NCI-H1092 (cell line): Measurements from ENCODE around the gene NFE2.
A peak's percentile ranks its signal among the peaks of the same experiment; 100 is the strongest.
"Not testable (repeated sequence)": the region's sequence is repeated elsewhere in the genome, so short reads cannot be mapped to it uniquely, and the experiment has no call there.

Experiments used
- DNase-seq: peaks from one replicate; lab custom pipeline; 2025; lab: John Stamatoyannopoulos, UW

NFE2 gene

DNA sequence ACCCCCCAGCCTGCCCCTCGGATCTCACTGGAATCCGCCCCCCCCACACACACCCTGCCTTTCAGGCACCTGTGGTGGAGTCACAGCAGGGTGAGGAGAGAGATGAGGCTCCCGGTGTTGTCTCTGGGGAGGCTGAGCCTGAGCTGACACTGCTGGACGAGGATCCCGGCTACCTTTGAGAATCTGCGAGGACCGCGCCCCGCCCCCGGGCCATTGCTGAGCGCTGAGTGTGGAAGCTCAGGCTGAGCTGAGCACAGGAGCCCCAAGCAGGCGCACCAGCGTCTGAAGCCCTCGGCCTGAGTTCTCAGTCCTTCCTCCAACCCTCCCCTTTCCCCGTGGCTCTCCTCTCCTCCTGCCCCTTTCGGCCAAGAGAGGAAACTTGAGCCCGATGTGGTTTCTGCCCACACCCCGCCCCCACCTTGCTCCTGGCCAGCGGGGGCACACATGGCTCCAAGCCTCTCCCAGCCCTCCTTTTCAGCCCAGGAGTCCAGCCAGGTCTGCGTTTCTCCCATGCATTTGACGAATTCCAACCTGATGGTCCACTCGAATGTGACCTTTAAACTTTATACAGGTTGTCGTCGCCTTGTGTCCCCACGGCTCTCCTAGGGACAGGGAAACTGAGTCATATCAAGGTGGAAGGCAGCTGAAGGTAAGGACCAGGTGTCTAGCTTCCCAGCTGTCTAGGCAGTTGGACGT lies at the start of gene NFE2:
Gene NFE2, minus strand, starts transcription at position 284 of the 696 bp plus-strand sequence. CDS start 5,767 bp downstream, outside the sequence.
- DNase-seq, result peak; percentile 18

DNA sequence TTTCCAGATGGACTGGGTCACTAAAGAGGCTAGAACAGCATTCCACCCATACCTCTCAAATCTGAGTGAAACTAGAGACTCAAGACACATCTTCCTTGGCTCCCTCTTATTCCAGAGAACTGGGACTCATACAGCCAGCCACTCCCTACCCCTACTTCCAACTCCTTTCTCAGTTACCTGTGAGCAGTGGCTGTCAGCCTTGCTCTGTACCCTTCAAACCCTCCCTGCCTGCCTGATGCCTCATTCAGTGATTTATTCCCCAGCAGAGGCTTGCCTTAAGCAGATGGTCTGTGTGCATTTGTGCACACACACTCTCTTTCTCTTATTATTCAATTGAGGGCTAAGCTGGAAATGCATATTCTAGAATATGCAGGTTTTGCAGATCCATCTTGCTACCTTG lies 48.9 kb upstream of the NFE2 start:
- no peak for DNase-seq

DNA sequence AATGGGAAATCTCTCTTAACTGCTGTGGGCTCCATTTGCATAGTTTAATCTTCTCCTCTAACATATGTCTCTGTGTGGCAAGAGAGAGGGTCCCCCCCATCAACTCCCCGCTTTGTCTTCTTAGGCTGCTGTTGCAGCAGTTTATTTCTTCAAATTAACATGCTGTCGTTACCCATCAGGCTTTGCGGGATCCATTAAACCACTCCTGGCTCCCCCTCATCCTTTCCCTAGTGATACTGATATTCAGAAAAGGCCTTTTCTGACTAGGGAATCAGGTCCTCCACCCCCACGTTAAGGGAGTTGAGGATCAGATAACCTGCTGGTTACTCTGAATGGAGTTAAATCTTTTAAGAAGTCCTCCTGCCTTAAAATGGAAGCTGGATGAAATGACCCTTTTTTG lies 48.2 kb upstream of the NFE2 start:
- DNase-seq, result no peak

DNA sequence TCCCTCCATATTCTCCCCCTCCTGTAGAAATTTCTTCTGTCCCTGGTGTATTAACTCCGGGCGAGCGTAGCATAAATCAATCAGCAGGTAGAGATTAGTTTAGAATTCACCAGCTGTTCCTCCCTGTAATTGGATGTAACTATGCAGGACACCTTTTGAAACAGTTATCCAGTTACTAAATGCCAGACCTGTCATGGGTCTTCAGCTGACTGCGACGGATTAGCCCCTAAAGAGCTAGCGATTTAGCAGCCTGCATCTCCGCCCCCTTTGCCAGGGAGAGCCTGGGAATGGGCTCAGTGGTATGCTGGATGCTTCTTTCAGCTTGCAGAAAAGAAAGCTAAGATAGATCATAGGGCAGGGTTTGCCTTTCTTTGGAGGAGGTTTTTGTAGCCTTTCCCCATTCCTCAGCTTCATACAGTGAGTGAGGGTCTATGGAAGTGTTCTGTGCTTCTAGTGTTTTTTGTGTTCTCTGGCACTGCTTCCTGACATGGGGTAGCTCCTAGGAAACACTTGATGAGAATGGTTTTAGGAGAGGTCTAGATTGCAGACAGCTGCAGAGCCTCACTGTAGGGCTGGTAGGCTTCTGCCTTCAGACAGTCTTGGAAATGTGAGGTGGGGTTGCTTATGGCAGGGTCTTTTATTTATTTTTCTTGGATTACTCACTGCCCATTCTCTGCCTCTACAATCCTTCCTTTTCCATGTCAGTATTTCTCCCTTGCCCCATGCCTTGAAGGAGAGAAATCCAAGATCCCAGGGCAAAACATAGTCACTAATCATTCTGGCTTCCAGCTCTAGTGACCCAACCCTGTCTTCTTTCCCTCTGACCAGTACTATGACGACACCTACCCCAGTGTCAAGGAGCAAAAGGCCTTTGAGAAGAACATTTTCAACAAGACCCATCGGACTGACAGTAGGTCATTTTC lies 40.8 kb upstream of the NFE2 start:
- DNase-seq, result no peak

DNA sequence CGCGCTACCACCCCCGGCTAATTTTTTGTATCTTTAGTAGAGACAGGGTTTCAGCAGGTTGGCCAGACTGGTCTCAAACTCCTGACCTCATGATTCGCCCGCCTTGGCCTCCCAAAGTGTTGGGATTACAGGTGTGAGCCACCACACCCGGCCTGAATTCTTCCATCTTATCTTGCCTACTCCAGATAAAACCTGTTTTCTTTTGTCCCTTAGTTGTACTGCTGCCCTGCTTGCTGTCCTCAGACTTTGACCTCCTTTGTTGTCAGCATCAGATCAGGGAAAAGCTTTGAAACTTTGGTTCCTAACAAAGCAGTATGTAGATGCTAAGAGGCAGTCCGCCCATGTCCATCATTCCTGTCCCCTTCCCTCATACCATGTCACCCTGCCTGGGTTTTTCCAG lies 40.0 kb upstream of the NFE2 start:
- DNase-seq, result no peak

DNA sequence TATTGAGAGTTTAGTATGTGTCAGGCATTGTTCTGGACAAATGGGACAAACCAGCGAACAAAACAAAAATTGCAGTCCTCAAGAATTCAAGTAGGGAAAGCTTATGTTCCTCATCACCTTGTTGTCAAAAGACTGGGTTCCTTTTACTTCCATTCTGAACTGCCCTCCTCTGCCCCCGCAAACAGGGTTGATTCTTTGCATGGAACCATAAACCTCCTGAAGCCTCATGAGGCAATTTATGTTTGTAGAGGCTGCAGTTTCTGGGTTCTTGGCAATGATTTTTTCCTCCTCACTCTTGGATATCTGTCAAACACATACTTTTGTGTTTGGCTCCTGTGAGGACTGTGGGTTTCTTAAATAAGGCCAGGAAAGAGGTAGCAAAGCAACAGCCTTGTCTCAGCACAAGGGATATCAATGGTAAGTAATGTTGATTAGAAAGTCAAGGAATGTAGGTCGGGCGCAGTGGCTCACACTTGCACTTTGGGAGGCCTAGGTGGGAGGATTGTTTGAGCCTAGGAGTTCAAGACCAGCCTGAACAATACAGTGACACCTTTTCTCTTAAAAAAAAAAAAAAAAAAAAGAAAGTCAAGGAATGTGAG lies 38.0 kb upstream of the NFE2 start:
- no peak for DNase-seq

DNA sequence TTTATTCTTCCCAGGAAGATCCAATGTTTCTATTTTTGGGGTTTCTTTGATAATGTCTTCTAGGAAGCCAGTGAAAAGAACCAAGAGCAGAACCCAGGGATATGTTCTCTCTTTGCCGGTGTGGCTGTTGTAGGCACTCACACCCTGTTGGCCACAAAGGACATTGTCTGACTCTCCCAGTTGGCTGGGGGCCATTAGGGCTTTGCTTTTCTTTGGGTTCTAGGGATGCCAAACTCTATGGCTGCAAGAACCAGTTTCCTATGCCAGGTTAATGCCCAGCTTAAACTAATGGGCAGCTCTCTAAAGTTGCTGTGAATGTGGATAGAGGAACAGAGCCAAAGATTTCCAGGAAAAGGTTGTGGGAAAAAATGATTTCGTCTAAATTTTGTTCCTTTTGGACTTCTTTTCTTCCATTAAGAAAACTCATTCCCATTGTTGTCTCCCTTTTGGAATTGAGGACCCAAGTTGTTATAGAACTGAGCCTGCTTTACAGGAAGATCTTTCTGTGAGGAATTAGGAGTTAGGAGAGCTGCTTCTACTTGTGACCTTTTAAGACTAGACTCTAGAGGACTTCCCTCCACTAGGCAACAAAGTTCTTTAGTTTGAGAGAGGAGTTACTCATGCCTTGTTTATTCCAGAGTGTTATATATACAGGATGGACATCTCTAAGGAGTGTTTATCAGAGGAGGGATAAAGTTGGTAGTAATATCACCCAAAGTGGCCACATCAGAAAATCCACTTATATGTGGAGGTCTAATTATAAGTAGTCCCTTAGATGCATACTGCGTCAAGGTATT lies 37.2 kb upstream of the NFE2 start:
- peak; percentile 15 for DNase-seq

DNA sequence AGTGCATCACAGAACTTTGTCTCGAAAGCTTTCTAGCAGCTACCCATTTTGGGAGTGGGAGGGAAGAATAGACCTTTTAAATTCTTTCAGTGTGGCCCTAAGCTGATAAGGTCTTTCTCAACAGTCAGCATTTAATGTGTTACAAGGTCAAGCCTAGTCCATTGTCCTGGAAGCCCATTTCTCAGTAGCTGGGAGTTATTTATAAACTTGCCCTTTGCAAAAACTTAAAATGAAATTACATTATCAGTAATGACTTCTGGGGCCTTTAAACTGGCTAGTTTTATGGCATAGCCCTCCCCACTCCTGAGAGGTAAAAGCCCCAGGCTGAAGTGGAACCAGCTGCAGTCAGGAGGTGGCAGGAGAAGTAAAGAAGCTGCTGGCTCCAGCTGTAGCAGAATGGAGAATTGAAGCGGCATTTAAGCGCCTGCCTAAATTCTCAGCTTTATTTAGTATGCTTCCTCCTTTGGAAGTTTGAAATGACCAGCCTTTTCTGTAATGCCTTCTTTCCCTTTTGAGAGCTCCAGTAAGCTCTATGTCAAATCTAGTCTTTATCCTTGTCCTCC lies 36.5 kb upstream of the NFE2 start:
- DNase-seq, result peak; percentile 38

DNA sequence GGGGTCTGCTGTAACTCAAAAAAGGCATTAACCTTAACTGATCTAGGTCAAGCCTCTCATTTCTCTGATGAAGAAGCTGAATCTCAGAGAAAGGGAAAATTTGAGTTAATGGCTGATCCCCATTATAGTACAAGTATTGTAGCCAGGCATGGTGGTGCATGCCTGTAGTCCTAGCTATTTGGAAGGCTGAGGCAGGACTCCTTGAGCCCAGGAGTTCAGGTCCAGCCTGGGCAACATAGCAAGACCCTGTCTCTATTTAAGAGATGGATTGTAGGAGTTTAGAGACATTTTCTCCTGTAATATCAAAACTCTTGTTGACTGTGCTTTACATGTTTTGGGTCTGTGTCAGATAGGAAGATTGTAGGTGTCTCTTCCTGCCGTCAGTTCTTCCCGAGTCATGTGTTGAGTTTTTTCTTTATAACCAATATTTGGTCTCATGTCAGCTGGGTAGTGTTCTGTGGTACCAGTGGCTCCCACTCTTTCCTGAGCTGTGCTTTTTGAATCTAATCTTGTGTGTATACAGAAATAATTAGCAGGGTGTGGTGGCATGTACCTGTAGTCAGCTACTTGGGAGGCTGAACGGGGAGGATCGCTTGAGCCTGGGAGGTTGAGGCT lies 32.7 kb upstream of the NFE2 start:
- DNase-seq, result no peak

DNA sequence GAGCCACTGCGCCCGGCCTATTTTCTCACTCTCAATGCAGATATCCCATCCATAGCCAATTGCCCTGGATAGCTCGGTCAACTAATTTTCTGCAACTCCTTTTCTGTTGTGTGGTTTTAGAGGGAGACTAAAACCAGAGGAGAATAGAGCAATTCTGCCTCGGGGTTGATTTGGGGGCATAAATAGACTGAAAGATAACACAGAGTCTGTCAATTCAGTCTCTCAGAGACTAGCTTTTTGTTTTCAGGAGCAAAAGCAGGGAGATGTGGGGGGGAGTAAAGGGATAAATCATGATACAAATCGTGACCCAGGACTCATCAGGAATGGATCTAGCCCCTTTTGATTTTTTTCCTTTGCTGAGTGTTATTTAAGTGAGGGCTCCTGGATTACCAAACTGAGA lies 30.6 kb upstream of the NFE2 start:
- DNase-seq, result no peak

DNA sequence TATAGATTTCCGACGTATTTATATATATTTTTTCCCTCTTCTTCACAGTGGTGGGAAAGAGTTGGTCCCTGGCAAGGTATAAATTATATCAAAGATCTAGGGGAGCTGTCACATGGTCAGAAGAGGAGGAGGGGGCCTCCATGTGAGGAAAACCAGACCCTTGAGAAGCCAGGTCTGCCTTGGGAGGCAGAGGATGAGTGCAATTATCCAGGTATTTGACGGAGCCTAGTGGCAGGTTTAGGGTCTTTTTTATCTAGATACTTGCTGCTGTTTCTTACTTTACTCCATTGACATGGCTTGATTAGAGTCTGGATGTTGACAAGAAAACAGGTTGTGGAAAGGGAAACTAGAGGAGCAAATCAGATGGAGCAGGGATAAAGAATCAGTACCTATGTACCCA lies 29.6 kb upstream of the NFE2 start:
- no peak for DNase-seq

DNA sequence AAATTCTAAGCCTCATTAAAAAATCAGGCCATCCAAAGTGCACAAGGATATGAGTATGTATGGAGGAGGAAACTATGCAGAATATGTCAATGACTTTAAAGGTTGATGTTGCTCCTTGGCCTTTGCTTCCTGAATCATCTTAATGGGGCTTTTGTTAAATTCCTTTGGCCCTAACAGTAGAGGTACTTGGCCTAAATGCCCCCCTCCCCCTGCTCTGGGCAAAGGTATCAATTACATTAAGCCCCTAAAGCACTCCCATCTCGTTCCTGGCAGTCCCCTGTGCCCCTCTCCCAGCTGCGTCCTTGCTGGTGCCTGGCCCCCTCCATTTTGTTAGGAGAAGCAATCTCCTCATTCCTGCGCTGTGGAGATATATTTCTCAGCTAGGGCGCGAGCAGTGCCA lies 28.9 kb upstream of the NFE2 start:
- no peak for DNase-seq

DNA sequence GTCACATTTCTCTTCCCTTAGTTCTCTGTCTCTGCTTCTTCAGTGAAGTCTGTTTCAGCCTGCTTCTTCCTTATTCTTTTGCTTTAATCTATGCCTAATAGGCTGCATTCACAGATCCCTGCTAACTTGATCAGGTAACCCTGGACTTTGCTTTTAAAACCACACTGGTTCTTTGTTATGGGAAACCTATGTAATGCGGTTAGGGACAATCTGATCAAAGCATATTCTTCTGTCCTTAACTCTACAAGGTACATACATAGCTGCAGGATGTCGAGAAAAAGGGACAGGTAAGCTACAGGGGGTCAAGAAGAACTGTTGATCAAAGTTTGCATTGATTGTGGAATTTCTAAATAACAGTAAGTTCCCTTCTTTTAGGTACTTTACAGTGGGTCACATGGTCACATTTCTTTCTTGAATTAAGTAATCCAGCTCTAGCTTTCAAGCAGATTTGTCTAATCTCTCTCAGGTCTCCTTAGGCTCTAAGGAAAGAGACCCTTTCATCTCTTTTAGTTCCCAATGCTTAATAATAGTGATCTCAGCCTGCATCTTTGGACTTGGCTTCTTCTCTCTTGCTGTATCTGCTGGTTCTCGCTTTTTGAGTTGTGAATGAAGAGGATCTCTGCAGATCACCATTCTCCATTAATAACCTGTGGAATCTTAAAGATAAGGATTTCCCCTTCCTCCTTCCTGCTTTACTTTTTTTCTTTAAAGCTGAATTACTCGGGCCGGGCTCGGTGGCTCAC lies 28.0 kb upstream of the NFE2 start:
- DNase-seq, result no peak

DNA sequence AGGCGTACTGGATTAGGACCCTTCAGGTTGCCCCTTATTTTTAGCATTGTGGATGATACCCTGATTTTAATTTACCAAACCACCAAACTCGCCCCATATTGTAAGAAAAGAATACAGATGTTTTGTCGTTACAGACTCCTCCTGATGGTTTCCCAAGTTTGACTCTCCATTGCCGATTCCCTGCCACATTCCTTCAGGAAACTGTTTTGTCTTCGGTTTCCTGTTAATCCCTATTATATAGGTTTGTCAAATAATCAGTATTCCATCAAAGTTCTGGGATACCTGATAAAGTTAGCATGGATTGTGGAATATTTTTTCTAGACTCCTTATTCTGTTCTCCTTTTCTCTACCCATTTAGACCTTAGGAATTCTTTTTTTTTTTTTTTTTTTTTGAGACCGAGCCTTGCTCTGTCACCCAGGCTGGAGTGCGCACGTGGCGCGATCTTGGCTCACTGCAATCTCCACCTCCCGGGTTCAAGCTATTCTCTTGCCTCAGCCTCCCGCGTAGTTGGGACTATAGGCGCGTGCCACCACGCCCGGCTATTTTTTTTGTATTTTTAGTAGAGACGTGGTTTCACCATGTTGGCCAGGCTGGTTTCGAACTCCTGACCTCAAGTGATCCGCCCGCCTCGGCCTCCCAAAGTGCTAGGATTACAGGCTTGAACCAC lies 24.8 kb upstream of the NFE2 start:
- not testable (repeated sequence) for DNase-seq

DNA sequence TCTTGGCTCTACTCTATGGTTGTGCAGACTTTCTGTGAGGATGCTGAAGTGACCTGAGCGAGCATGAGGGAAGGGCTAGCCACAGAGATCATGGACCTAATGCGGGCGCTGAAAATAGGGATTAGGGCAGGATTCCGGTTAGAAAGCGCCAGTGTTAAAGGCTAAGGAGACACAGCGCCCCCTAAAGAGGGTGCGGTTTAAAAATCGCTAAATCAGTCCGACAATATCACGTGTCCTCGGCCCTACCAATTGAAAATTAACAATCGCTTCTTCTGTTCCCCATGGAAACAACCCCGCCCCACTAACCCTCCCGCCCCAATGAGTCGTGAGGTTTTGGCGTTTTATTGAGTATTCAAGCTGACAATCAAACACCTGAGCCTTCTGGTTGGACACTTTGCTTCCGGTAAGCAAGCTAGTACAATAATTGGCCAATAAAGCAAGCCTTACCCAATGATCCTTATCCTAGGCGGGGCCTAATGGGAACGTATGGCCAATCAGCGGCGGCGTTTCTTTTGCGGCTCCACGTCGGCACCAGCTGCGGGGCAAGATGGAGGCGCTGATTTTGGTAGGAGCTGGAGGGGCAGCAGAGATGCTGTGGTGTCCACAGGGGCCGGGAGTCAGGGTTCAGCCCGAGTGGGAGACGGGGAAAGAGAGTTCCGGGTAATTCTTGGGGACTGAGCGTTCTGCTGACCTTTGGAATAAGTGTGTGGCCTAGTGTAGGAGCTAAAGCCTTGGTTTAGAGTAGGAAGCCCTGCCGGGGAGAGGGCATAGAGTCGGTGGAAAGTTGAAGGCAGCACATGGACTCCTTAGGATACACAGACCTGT lies 24.0 kb upstream of the NFE2 start, which contains the start of gene COPZ1:
Gene COPZ1, plus strand, starts transcription at position 515 of the 825 bp plus-strand sequence. Its CDS starts 33 bp downstream, at position 548.
- peak; percentile 100 for DNase-seq

DNA sequence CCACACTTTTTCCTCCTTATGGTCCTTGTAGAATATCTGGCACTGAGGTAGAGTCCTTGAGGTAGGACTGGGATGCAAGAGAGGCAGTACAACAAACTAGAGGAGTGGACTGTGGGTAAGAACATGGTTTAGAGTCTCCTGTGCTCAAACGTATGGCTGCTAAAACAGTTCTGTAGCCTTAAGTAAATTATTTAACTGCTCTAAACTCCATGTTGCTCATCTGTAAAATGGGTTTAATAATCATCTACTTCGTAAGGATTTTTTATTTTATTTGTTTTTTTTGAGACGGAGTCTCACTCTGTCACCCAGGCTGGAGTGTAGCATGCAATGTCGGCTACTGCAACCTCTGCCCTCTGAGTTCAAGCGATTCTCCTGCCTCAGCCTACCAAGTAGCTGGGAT lies 20.5 kb upstream of the NFE2 start:
- DNase-seq, result no peak

DNA sequence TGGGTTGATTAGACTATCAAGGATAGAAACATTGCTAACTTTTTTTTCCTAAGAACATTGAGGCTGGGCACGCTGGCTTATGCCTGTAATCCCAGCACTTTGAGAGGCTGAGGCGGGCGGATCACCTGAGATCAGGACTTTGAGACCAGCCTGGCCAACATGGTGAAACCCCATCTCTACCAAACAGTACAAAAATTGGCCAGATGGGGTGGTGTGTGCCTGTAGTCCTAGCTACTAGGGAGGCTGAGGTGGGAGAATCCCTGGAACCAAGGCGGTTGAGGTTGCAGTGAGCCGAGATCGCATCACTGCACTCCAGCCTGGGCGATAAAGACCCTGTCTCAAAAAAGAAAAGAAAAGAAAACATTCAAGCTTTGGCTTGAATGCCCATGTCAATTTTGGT lies 11.5 kb upstream of the NFE2 start:
- not testable (repeated sequence) for DNase-seq

DNA sequence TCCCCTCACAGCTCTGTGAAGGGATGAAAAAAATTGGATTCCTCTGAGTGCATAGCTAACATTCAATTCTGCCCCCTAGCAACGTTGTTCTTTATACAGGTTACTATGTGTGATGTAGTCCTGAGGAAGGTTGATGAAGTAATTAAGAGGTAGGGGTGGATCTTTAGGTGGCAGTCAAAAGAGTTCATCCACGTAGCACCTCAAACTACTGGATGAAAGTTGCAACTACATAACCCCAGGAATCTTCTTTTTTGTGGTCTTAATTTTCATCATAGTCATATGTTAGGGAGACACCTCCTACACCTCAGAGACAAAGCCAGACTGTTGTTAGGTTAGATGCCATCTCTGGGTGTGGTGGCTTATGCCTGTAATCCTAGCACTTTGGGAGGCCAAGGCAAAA lies 10.2 kb upstream of the NFE2 start:
- DNase-seq, result no peak
